Measurements from ENCODE around the gene ZNF787.
A peak's percentile ranks its signal among the peaks of the same experiment; 100 is the strongest.
"Not testable (repeated sequence)": the region's sequence is repeated elsewhere in the genome, so short reads cannot be mapped to it uniquely, and the experiment has no call there.

ZNF787 gene

DNA sequence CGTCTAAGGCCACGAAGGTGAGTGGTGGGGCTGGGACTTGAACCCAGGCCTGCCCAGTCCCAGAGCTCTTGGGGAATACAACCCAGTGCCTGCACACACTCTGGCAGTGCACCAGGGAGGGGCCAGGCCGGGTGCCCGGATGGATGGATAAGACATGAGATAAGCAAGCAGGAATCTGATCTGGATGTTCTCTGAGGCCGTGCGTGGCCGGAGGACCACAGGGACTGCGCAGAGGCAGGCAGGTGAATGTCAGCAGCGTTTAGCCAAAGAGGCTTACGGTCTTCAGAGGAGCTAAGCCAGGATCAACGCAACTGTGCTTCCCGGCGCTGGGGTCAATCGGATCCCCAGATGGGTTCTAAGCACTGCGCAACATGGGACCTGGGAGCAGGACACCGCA, 1.5 kb downstream of the ZNF787 start:
- DNase-seq, result peak; percentile 49

DNA sequence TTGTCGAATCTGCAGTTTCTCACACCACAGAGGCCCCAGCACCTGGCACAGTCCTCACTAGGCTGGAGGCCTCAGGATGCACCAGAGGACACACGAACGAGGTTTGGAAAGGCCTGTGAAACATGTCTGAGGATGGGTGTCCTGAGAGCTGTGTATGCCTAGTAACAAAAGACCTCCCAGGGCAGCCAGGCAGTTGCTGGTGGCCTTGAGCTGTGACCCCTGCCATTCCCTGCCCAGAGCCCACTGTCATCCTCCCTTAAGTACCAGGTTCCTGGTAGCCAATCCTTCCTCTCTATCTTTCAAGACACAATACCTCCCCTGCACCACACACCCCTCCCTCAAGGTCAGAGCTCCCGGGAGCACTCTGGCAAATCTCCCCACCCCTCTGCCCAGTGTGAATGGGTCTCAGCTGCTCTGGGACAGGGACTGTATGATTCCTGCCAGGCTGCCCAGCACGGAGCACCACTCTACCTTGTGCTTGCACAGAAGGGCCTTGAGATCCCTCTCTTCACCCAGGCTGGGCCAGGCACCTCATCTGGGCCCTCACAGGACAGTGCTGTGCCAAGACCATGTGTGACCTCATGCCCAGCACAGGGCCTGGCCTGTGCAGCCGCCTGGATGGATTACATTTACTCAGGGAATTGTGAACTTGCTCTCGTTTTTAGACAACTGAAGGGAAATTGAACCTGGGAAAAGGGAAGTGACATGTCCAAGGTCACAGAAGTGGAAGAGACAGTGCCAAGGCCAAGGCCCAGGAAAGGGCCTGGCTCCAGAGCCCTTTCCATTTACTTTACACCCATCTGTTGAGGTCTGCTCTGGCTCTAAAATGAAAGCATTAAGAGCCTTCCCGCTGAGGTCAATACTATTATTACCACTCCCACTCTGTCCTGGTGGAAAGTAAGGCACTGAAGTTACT, 2.2 kb downstream of the ZNF787 start:
- no peak for DNase-seq

DNA sequence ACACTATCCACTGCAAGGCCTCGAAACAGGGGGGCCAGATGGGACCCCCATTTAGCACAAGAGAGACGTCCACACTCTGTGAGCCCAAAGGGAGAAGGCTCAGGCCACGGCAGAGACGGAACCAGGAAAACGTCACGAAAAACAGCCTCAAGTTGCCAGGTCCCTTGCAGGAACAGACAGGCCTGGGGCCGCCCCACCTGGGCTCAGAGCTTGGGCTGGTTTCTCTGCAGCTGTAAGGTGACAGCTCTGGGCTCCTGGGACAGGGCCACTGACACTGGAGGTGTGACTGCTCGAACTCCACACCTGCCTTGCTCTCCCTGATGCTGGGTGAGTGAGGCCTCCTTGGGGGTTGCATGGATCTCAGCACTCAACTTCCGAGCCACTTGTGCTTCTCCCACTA, 3.2 kb downstream of the ZNF787 start:
- DNase-seq, result no peak

DNA sequence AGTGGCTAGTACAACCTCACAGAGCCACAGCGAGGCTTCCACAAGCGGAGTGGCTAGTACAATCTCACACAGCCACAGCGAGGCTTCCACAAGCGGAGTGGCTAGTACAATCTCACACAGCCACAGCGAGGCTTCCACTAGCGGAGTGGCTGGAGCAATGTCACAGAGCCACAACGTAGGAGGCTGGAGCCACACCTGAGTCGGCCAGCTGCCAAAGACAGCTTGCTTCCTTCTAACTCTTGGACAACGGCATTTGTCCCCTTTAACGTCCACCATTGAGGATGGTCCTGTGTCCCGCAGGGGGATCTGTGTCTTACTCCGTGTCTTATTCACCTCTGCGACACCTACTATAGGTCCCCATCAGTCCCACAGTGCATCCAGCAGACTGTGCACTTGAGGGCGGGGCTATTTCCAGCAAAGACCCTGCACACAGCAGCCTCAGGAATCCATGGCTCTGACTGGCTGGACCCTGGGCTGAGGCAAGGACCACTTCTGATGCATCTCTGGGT, 3.7 kb downstream of the ZNF787 start:
- no peak for DNase-seq

DNA sequence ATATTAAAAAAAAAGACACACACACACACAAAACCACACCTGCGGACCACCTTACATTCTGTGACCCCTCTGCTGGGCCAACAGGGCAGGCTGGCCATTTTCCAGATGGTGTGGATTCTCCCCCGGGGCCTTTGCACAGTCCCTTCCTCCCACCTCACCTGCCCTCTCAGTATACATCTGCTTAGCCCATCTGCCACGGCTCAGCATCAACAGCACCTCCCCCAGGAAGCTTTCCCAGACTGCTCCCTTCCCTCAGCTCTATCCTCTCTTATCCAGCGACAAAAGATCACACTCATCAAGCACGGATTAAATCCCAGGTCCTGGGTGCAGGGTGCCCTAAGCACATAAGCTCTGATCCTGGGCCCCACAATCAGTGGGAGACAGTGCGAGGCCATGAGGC, 4.5 kb downstream of the ZNF787 start:
- no peak for DNase-seq

DNA sequence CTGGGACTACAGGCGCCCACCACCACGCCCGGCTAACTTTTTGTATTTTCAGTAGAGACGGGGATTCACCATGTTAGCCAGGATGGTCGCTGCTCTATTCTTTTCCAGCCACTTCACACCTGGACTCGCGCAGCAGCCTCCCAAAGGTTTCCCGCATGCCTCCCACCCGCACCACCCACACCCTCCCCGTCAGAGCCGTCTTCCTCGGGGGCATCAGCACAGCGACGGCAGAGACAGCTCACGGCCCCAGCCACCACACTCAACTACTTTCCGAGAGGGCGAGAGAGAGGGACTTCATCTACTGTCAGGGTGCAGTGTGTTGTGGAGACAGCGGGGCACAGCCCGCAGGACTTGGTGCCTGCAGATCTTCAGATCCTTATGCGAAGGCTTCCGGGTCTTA, 5.6 kb downstream of the ZNF787 start:
- DNase-seq, result no peak

DNA sequence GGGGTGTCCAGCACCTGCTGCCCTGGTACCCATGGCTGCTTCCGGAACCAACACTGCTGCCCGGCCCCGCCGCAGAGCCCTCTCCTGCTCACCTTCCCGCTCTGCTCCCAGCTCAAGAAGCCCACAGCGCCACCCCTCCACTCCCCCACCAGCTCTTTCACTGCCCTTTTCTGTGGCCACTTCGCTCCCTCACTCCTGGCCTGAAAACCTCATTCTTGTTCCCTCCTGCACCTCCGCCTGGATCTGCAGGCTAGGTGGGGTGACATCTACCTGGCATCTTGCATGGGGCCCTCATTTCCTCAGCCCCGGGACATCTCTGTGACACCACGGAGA, 6.4 kb downstream of the ZNF787 start:
- no peak for DNase-seq

DNA sequence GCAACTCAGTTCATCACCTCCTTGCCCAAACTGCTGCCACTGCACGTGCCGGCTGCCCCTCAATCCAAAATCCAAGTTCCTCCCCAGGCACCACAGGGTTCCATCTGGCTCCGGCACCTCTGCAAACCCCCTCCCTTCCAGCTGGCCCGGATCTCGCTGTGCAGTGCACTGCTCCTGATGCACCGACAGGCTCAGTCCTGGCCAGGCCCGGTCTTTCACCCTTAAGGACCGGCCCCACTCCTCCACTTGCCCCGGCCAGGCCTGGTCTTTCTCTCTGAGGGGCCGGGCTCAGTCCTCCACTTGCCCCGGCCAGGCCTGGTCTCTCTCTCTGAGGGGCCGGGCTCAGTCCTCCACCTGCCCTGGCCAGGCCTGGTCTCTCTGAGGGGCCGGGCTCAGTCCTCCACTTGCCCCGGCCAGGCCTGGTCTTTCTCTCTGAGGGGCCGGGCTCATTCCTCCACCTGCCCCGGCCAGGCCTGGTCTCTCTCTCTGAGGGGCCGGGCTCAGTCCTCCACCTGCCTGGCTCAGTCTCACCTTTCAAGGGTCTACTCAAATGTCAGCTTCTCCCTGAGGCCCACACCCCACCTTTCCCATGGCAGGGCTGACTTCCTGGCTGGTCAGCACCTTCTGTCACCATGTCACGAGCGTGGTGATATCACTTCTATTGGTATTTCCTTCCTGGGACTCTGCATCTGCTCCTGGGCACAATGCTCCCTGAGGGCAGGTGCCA, 6.9 kb downstream of the ZNF787 start:
- DNase-seq, result no peak

DNA sequence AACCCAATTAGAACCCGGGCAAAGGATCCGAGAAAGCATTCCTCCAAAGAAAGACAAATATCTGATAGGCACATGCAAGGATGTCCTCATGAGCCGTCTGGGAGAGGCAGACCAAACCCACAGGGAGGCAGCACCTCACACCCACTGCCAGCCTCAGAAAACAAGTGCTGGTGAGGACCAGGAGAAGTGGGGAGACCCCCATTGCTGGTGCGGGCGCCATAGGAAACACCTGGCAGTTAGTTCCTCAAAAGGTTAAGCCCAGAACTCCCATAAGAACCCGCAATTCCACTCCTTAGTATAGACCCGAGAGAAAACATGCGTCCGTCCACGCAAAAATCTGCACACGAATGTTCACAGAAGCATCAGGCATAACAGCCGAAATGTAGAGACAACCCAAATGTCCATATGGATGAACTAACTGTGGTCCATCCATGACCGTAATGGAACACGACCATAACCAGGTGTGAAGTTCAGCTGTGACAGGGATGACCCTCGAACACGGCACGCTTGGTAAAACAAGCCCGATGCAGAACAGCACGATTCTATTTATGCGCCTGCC, 7.9 kb downstream of the ZNF787 start:
- no peak for DNase-seq

DNA sequence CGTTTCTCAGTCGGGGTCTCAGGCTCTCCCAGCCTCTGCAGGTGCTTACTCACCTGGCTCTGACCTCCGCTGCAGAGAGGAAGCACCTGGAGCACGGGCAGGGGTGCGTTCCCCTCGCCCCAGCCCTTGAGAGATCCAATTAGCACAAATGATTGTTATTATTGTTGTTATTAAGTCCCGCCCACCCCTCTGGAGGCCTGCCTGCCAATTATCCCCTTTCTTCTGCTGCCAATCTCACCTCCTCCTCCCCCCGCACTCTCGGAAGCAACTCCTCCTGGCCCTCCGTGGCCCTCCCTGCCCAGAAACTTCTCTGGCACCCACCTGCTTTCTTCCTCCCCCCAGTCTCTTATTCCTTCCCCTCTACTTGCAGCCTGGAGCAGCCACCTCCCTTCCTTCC, 8.8 kb downstream of the ZNF787 start:
- no peak for DNase-seq

DNA sequence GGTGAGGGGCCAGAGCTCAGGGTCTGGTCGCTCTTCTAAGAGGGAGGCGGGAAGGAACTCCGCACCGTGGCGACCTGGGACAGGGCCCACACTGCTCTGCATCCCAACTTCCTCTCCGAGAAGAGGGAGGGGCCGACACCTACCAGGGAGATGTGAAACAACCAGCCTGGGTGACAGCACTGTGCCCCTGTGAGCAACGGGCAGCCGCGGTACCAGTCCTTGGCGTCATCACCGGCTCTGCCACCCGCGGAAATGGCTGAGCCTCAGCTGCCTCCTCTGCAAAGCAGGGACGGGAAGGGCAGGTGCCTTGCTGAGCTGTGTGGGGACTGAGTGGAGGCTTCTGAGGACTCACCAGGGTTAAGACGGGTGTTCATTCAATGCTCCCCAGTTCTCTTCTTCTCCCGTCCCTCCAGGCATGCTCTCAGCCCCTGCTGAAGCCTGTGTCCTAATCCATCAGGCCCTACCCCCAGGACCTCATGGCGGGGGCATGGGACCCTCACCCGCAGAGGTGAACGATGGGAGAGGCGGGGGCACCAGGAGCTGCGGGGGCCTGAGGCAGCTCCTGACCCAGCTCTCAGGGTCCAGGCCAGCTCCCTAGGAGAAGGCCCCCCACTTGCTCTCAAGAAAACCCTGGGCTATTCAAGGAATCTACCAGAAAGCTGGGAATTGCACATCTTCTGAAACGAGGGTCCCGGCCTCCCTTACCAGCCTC, 9.3 kb downstream of the ZNF787 start:
- no peak for DNase-seq

DNA sequence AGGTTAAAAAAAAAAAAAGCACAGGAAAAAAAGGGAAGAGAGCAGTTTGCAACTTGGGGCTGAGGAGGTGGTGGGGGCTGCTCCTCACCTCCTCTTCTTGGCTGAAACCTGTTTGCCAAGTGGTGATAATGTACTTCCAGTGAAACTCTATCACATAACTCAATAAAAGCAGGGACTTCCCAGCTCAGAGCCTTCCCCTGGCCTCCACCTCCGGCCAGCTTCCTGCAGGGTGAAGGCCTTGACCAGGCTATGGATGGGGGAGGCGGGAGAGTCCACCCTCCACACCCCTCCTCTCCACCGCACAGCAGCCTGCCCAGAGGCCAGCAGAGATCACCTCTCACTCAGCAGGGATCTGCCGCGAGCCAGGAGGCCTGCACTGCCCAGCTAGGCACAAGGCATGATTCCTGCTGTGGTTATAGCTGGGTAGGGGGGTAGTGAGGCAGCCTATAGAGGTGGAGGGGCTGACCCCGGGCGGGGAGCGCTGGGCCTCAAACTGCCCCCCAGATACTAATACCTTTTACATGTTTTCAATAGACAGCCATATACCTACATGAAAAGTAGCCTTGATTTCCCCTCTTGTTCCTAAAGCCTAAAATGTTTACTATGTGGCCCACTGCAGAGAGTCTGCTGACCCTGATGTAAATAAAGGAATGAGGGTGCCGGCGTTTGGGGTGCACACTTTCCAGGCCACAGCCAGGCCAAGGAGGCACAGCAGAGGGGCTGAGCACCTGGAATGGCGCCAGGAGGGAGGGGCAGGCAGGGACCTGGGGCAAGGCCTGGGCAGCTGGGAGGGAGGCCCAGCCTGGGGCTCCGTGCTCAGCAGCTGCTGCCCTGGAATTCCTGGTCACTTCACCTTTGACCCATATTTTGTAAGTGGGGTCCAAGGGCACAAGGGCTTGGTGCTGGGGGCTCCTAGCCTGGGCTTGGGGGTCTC, 10.3 kb downstream of the ZNF787 start:
- no peak for DNase-seq

DNA sequence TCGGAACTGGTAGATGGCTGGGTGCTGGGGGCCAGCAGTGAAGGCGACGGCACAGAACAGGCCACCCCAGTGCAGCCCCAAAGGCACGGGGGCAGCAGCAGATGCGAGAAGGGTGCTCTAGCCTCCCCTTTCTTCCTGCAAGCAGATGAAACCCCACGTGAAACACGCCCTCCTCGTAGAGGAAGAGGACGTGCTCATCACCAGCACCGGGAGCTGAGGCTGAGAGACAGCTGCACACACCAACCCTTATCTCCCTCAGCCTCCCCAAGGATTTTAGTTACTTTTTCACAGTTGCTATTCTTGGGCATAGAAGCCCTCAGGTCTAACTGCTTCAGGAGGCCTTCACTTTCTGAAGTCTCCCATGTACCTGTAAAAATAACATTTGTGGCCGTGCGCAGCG, 11.9 kb downstream of the ZNF787 start:
- peak; percentile 38 for DNase-seq

DNA sequence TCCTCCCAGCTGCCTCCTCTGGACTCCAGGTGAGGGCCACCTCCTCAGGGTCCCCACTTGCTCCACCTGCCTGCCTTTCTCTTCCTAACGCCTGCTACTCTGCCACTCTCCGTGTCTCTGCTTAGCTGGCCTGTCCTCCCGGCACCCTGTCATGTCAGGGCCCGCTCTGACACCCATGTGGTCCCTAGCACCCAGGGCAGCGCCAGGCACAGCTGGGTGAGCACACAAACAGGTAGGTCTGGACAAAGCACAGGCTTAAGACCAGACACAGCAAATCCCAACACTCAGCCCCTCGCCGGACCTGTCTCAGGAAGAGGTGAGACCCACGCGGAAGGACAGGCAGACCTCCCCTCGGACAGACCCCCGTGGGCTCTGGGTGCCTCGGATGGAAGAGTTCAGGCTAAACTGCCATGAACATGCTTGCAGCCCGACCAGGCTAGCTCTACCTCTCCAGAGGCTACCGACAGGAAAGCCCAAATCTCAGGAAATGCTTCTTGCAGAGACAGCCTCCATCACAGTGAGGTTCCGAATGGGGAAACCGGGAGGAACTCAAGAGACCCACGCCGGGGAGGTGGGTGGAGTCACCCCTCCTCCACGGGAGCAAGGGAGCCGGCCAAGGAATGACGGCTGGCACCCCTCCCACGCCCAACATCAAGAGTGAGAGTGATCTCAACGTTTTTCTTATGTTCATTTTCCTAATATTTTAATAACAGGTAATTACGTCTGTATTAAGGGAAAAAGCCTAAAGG, 12.5 kb downstream of the ZNF787 start:
- DNase-seq, result peak; percentile 23

DNA sequence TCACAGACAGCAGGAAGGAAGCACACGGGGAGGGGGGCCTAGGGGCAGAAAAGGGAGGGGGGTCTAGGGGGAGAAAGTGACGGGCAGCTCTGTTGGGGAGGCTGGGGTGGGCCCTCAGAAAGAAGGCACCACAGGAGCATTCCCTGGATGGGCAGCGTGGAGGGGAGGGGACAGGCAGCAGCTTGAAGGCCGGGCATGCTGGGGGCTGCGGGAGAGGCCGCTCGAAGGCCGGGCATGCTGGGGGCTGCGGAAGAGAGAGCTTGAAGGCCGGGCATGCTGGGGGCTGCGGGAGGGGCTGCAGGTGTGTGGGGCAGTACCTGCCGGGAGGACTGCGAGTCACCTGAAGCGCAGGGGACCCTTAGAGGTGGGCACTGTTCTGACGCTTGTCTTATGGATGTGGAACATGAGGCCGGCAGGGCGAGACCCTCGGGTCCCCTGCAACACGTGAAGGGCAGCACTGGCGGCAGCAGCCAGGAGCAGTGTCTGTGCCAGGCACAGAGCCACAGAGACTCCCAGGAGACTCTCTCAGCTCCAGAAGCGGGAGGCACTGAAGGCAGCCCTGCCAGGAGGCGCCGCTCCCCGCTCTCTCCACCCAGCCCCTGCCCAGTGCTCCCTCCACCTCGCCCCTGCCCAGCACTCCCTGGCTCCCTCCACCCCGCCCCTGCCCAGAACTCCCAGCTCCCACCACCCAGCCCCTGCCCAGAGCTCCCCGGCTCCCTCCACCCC, 13.3 kb downstream of the ZNF787 start:
- DNase-seq, result no peak

DNA sequence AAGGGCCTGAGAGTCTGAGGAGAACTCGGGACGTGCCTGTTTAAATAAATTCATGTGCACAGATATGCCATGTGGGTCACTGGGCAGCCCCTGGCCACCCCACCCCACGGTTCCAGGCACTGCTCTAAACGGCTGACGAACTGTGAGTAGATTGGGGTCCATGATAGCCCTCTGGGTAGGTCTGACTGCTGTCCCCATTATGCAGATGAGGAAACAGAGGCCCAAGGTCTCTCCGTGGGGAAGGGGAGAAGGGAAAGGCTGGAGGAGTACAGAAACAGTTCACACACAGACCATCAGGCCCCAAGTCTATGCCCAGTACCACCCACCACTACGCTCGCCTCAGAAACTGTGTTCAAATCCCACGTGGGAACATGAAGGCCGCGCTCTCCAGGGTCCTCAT, 14.1 kb downstream of the ZNF787 start:
- no peak for DNase-seq

DNA sequence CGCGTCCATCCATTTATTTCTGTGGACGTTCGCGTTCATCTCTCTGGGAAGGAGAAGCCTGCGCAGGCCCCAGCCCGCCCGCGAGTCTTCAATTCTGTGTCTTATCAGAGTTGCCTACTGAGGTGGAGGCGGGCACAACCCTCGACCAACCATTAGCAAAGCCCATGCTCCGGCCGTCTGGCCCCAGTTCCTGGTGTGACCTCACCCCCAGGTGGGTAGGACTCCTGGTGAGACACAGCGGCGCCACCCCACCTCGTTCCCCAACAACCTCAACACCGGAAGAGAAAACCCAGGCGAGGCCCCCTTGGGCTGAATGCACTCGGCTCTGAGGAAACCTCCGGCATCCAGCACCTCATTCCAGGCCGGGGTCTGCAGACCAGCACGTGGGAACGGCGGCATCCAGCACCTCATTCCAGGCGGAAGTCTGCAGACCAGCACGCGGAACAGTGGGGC, 14.7 kb downstream of the ZNF787 start:
- no peak for DNase-seq

DNA sequence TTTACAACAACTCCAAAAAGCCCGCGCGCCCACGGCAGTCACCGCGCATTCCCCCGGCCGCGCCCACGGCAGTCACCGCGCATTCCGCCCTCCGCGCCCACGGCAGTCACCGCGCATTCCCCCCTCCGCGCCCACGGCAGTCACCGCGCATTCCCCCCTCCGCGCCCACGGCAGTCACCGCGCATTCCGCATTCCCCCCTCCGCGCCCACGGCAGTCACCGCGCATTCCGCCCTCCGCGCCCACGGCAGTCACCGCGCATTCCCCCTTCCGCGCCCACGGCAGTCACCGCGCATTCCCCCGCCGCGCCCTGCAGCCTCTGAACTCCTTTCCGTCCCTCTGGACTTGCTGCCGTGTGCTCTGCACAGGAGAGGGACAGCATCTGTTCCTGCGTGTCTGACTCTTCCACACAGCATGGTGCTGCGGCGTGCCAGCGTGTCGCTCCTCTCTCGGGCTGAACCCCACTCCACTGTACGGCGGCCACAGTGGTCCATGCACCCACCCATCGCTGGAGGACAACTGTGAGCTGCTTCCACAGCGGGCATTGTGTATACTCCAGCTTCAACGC, 15.2 kb downstream of the ZNF787 start:
- not testable (repeated sequence) for DNase-seq

DNA sequence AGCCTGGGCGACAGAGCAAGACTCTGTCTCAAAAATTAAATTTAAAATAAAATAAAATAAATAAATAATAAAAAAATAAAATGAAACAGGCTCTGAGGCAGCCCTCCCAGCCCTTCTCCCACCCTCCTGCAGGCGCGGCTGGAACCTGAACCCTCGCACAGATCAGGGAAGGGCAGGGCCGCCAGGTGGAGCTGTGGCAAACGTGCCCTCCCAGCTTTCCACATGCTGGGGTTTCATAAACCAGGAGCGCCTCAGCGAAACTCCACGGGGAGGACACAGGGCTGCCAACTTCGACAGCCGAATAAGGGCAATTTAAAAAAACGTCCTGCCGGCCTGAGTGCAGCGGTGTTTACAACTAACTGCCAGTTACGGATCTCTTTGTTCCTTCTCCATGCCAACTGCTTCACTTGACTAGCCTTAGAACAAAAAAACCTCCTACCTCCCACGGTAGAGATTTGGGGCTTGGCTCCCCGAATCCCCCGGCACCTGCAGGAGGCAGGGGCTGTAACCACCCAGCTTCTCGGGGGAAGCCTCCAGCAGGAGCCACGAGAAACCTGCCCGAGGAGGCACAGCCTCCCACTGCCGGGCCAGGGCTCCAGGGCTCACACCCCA, 15.9 kb downstream of the ZNF787 start:
- peak; percentile 37 for DNase-seq
